GM21825 (cell line): ENCODE results near the gene ABCB10.
"Not testable (repeated sequence)": the region's sequence is repeated elsewhere in the genome, so short reads cannot be mapped to it uniquely, and the experiment has no call there.

Experiments
- ATAC-seq: cut with Tn5 transposase; IDR thresholded peaks from one replicate; pipeline ENCODE4 v1.9.1; 2021; ENCODE audit warnings: mild to moderate bottlenecking, moderate library complexity; ENCODE audit not compliant: unreplicated experiment

ABCB10 gene

DNA sequence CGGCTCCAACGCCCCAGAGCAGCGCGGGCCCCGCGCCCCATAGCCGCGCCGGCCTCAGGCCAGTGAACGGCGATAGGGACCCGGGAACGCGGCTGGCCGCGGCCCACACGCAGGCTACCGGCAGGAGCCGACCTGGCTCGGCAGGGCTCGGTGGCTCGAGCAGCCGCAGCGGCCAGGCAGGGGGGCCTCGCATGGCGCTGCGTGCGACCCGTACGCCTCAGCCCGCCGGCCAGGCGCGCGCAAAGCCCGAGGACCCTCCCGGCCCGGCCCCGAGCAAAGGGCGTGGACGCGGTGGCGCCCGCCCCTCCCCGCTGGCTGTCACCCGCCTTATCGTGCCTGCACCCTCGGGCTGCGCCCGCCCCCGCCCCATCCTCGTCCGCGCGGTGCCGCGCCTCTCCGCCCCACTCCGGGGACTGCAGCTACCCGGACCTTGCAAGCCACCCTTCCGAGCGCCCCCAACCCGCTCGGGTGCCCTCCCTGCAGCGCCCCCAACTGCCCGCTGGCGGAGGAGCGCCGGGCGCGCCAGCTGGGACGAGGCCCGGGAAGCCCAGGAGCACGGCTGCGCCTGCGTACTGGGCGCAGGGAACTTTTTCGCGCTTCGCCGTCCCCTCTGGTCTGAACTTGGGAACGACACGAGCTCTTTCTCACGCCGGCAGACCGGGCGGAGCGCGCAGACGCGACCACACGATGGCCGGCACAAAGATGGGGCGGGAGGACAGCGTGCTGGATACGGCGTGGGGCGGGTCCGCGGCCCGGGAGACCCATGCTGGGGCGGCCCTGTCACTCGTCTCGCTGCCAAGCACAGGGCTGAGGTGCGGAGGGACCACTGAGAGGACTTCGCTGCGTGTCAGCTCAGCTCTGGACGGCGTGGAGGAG lies at the start of gene ABCB10:
TSS of gene ABCB10 (minus strand) at position 248 of the 876 bp plus-strand sequence. CDS start at position 193, 55 bp downstream.
- ATAC-seq: peak; percentile 83

DNA sequence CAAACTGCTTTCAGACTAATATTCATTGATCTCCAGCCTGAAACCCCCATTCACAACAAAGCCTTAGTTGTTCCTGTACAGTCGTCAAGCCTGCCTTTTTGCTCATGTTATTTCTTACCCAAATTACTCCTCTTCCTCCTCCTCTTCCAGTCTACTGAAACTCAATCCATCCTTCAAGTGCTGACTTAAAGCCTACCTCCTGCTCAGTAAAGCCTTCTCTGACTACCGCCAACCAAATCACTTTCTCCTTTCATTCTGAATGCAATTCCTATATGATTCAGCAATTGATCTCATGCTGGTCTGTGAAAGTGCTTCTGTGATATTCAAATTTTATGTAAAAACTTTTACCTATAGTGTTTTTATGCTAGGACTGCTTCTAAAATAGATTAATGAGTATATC lies 48.9 kb upstream of the ABCB10 start:
- ATAC-seq: no peak

DNA sequence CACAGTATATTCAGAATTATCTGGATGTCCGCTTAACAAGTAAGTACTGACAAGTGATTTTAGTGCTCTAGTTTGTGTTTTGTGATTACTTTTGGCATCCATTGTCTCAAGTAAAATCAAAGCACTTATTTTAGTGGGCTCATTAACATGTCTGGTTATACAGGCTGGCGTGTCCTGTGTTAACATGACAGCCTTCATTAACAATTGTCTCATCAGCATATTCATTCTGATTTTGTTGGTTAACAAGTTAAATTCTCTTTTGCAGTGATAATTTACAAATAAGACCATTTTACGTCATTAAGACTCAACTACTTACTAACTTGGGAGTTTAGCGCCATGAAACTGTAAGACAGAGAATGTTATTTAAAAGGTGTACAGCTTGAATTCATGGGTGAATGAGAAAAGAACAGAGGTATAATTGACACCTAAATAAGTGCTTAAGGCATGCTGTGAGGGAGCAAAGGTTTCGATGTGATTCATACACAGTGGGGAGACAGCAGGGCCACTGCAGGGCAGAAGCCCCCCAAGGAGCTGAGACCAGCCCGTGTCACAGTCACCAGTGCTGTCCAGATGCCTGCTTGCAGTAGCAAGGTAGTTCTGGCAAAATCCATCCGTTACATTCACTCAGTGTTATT lies 45.0 kb upstream of the ABCB10 start:
- no peak for ATAC-seq

DNA sequence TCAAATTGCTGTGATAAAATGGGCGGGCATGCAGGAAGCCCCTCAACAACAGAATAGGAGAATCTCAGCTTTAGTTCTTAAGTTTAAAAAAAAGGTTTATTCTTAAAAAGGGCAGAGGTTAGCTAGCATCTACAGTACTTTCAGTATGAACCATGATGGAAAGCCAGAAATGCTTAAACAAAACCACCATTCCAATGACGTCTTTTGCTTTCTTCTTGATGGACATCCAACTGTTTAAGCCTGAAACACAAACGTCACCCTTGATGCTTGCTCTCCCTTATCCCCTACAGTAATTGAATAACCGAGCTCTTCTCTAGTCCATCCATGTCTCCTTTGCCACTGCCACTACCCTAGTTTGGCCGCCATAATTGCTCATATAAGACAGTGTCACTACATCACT lies 41.7 kb upstream of the ABCB10 start:
- no peak for ATAC-seq

DNA sequence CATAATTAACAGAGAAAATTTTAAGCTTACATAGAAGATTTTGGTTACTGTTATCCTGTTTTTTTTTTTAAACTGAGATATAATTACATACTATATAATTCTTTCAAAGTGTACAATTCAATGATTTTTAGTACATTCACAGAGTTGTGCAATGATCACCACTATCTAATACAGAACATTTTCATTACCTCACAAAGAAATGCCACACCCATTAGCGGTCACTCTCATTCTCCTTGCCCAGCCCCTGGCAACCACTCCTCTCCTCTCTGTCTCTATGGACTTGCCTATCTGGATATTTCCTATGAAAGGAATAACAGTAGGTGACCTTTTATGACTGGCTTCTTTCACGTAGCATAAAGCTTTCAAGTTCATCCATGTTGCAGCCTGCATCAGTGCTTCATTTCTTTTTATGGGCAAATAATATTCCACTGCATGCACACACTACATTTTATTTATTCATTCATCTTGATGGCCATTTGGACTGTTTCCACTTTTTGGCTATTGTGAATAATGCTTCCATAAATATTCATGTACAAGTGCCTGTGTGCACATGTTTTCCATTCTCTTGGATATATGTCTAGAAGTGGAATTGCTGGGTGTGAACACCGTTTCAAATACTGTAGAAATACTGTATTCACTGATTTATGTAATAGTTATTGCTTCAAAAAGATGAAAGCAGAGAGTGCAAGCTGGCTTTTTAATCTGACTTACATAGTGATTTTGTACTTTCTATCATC lies 40.9 kb upstream of the ABCB10 start:
- ATAC-seq: no peak

DNA sequence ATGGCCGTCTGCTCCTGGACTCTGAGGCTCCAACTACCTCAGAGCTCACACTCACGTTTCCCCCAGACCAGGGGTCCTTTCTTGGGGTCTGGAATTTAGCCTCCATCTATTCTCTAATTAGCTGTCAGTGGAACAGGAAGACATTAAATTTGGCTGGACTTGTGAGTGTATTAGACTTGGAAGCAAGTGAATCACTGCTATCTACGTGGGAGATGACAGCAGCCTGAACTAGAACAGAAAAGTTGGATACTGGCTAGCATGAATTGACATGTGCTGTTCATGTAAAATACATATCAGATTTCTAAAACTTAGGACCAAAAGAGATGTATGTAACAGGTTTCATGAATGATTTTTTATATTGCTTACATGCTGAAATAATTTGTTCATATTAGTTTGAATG lies 39.4 kb upstream of the ABCB10 start:
- ATAC-seq: no peak

DNA sequence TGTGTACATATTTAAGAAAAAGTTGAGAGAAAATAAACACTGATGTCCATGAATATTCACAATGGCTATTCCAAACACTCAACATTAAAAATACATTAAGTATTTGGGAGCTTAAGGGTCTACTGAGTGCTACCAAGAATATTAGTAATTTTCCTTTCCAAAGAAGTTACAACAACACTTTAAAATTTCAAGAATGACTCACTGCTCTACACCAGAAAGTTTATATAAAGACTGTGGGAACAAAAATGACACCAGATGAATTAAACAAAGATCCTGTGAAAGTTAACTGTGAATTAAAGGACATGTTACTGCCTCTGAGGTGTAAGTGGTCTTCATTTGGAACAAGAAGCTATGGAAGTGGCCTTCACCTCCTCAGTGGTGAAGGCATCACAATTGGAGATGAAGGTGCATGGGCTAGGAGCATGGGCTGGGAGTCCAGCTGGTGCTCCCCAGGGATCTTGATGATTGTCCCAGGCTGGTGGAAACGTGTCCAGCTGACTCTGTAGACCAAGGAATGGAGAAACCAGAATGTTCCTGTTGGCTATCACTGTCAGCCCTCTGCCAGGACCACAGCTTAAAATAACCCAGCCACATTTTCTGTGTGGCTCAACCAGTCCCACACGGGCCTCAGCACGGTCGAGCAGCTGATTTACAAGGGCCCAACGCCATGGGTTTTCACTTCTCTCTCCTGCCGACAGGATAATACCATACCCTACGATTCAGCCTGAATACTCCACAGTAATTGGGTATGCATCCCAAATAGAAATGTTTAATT lies 38.6 kb upstream of the ABCB10 start:
- ATAC-seq: no peak

DNA sequence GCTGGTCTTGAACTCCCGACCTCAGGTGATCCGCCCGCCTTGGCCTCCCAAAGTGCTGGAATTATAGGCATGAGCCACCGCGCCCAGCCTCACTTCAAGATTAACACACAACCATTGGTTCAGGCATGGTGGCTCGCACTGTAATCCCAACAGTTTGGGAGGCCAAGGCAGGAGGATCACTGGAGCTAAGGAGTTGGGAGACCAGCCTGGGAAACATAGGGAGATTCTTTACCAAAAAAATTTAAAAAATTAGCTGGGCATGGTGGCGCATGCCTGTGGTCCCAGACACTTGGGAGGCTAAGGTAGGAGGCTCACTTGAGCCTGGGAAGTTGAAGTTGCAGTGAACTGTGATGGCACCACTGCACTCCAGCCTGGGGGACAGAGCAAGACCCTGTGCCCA lies 37.4 kb upstream of the ABCB10 start:
- ATAC-seq: not testable (repeated sequence)

DNA sequence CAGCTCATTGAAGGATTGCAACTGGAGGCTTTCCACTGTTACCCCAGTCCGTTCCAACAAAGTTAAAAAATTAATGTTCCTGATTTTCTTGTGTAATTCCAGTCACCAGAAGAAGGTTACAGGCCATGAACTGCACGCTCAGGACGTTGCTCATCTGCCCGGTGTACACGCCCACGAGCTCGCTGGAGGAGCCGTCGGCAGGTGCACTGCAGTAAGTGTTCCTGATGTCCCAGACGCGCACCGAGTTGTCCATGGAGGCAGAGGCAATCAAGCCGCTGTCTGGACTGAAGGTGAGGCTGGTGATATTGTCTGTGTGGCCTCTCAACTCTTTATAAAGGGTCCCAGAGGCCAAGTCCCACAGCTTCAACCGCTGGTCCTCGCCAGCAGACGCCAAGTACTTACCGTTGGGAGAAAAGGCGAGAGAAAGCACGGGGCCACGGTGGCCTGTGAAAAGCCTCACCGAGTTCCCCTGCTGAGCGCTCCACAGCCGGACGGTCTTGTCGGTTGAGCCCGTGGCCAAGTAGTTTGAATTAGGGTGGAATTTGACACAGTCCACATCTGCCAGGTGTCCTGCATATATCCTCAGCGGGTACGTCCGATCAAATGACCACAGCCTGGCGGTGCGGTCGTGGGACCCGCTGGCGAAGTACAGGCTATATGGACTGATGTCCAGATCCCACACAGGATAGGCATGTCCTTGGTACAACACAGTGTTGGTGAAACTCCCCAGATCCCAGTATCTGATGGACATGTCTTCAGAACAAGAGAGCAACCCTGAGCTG lies 35.9 kb upstream of the ABCB10 start:
- ATAC-seq: no peak

DNA sequence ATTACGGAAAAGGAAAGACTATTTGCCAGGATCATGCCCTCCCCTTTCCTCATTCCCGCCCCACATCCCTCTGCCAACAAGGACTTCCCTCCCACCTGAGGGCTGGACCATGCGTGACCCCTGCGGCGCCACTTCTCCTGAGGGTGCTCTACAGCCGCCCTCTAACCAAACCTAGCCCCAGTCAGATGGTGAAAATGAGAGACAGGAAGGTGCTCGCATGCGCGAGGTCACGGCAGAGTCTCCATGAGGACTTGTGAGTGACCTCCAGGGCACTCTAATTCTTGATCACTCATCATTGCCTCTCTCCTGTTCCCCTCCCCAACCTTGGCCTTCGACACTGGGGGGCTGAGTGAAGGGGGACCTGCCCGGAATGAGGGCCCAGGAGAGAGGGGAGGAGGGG lies 35.3 kb upstream of the ABCB10 start:
- ATAC-seq: no peak

DNA sequence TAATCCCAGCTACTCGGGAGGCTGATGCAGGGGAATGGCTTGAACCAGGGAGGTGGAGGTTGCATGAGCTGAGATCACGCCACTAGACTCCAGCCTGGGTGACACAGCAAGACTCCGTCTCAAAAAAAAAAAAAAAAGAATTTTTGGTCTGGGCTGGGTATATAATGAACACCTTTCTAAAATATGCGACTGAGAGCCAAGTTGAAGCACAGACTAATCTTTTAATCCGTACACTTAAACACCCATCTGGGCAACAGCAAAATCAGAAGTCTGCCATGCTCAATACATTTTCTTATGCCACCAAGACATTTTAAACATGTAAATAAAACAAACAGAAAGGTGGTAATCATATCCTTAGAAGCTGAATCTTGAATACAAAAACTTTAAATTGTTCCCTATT lies 31.6 kb upstream of the ABCB10 start:
- ATAC-seq: no peak

DNA sequence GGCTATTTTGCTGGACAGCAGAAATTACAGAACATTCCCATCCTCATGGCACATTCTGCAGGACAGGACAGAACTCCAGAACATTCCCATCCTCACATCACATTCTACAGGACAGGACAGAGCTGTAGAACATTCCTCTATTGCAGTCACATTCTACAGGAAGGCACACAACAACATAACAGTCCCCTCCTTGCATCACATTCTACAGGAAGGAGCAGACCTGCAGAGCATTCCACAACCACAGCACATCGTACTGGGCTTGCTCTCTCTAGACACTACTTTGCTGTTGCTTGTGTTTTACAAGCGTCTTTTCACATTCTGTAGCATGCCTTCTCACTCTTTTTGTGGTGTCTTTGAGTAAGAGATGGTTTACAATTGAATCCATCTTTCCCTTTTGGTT lies 26.8 kb upstream of the ABCB10 start:
- ATAC-seq: no peak

DNA sequence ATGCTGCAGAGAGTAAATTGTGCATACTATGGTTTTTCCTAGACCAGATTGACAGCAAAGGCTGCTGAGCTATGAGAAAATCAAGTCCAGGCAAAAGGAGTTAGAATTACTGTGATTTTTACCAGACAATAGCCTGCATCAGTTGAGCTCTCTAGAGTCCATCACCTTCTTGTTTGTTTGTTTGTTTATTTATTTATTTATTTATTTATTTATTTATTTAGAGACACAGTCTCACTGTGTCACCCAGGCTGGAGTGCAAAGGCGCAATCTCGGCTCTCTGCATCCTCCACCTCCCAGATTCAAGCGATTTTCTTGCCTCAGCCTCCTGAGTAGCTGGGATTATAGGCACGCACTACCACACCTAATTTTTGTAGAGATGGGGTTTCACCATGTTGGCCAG lies 24.2 kb upstream of the ABCB10 start:
- no peak for ATAC-seq

DNA sequence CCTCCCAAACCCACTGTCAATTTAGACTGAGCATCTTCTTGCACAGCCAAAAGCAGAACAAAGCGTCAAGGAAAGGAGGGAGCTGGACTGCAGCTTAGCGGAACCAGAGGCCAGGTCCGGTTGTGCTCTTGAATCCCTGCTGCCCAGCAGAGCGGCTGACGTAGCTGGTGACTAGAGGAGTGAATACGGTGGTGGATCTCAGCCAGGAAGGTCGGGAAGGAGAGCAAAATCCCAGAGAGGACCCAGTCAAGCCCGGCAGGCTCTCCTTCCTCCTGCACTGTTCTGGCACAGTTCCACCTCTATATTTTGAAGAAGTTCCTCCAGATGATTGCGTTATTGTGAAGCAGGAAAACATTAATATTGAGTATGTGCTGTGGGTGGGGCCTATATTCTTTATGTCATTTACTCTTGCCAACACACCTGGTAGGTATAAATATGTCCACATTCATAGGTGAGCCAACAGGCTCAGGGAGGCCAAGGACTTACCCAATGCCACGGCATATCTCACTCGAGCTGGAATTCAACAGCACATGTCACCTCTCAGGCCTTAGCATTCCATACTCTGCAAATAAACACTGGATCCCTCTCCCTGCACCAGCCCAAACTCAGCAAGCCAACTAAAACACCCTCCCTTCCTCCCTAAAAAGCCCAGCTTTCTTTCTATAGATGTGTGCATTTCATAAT lies 23.6 kb upstream of the ABCB10 start:
- ATAC-seq: no peak

DNA sequence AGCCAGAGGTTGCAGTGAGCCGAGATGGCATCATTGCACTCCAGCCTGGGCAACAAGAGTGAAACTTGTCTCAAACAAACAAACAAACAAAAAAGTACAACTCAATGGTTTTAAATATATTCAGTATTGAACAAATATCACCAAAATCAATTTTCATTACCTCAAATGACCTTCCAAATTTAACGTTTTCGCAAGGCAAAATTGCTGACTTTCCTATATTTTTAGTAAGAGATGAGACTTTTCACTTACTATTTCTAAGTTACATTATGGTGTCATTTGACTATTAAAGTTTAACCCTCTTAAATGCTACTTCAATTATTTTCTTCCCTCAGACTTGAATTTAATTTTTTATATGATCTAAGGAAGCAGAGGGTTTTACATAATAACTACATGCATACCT lies 23.0 kb upstream of the ABCB10 start:
- ATAC-seq: no peak

DNA sequence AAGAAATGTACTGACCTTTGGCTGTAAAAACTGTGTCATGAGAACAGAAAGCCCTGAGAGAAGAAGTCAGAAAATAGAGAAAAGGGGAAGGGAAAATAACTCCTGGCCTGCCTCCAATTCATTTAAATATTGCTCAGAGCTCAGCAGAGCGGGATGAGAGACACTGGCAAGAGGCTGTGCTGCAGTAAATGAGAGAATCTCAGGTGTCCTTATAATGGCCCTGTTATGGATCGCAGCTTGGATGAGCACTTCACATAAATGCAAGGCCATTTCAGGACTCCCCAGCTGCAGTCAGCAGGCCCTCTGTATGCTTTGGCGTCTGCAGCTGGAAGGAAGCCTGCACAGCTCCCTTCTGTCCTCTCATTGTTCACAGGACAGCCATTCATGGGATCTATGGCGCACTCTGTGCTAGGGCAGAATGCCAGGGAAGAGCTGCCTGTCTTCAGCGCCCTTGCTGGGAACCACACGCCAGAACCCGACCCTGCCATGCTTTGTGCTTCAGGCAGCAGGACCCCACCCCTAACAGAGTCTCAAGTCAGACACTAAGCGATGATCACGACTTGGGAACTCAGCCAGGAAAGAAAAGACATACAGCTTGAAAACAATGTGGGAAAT lies 20.7 kb upstream of the ABCB10 start:
- ATAC-seq: peak; percentile 87

DNA sequence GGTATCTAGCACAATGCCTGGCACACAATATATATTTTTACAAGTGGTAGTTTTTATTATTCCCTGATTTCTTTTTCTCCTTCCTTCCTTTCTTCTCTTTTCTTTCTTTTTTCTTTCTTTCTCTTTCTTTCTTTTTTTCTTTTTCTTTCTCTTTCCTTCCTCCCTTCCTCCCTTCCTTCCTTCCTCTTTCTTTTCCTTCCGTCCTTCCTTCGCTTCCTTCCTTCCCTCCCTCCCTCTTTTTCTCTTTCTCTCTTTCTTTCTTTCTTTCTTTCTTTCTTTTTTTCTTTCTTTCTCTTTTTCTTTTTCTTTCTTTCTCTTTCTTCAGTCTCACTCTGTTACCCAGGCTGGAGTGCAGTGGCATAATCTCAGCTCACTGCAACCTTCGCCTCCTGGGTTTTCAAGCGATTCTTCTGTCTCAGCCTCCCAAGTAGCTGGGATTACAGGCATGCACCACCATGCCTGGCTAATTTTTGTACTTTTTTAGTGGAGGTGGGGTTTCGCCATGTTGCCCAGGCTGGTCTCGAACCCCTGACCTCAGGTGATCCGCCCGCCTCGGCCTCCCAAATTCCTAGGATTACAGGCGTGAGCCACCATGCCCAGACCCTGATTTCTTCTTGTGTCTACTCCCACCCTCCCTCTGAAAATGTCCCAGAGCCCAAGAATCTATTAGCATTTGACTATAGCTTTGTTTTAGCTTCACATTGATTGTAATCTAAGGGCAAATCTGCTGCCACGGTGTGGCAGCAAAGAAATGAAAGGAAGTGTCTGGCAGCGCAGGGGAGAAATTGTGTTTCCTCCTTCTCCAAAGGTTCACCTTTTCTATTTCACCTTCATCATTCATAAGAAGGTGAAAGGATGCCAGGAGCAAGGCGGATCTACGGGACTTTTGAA lies 19.9 kb upstream of the ABCB10 start:
- peak; percentile 41 for ATAC-seq
